Stimulated activated CD8-positive, alpha-beta memory T cell treated with anti-CD3 and anti-CD28 coated beads, Interleukin-4, amount 100 ng/mL, for 24 hours (primary cell): ENCODE data around the gene GAN.

ENCODE experiments used
- DNase-seq: peaks from one replicate; pipeline ENCODE4 v3.0.0-alpha.2; 2020; ENCODE audit warnings: low read depth

The GAN gene

GRCh38 chr16:81432937-81433557 is 118.3 kb downstream of the GAN start:
- no peak for DNase-seq

GRCh38 chr16:81435103-81435502 is 120.3 kb downstream of the GAN start:
- DNase-seq: no peak

- DNase-seq: no peak
These were observed 120.8 kb downstream of the GAN start for GRCh38 chr16:81435567-81435966.

GRCh38 chr16:81436386-81436785 is 121.6 kb downstream of the GAN start:
- DNase-seq: no peak

GRCh38 chr16:81437865-81438264 is 123.1 kb downstream of the GAN start:
- no peak for DNase-seq
